Measurements from ENCODE around the gene LRRIQ3.
"Not testable (repeated sequence)": the region's sequence is repeated elsewhere in the genome, so short reads cannot be mapped to it uniquely, and the experiment has no call there.

Gene LRRIQ3, protein sequence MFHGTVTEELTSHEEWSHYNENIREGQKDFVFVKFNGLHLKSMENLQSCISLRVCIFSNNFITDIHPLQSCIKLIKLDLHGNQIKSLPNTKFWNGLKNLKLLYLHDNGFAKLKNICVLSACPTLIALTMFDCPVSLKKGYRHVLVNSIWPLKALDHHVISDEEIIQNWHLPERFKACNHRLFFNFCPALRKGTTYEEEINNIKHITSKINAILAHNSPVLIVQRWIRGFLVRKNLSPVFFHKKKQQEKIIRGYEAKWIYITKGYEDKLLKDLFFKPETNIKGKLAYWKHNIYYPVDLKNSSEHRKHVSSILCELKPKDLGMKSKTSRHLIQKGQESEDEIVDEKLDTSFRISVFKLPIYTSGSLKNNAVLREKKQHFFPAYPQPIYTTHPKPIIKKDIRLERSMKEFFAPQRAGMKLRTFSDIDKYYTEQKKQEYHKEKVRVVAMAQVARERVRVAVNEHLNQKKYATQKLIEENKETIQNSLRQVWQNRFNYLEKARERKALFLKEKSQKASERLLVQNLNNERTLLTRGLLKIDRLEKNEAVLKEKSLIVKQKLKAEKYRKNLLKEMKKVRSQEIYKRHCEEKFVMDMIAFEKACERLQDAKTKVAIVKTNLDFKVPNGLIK

DNA sequence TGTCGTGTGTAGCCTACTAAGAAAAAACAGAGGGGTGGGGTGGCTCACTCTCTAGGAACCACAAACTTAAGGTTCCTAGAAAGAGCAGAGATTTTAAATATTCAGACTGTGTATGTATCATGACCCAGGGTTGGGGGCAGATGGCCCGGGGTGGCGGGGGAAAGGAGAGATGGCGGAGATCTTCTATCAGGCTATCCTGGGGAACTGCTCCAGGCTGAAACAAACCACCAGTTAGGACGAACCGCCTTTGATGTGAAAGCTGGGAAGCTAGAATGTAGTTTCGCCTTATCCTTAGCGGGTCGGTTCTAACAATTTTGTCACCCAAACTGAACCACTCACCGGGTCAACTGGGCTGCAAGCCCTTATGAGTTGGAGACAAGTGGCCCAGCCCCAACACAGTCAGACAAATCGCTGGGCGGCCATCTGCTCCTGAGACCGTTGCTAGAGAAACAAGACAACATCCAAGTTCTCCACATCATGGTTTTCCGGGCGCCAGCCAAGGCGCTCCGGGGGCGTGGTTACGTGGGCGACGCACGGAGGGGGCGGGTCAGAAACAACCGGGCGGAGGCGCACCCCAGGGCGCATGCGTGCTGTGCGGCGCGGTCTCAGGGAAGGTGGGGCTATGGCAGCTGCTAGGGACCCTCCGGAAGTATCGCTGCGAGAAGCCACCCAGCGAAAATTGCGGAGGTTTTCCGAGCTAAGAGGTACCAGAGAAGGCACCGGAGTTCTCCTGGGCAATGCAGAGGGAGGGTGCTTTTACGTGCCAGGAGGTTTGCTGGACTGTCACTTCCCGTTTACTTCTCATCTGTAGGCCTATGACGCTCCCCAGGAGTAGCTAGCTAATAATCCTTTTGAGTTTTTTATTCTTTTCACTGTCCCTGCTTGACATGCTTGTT is at the start of gene LRRIQ3, which contains the start of gene FPGT:
Gene LRRIQ3 (minus strand): TSS at position 520 of the 896 bp plus-strand sequence. CDS start 14,492 bp downstream, outside the sequence.
Gene FPGT (plus strand): TSS at position 586 of the 896 bp plus-strand sequence. CDS start 37 bp downstream, at position 623.
- peak; percentile 87 to 96 for DNase-seq

DNA sequence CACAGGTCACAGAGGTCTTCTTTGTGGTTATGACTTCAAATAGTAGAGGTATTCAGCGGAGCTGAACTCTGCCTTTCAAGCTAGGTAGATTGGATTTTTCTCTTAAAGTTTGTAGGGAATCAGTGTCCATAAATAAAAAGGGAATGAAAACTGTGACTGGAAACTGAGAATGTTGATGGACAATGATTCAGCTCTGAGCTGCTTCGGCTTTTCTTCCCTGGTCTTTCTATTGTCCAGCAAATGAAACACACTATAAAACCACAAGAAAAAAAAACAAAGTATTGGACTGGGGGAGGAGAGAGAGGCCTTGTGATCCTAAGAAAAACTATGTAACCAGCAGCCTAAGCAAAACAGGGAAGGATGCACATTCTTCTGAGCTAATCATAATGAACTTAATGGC is 48.3 kb upstream of the LRRIQ3 start:
- DNase-seq, result no peak

- DNase-seq, result no peak
Measured at GRCh38 chr1:74245168-74245772, 47.3 kb upstream of the LRRIQ3 start.

DNA sequence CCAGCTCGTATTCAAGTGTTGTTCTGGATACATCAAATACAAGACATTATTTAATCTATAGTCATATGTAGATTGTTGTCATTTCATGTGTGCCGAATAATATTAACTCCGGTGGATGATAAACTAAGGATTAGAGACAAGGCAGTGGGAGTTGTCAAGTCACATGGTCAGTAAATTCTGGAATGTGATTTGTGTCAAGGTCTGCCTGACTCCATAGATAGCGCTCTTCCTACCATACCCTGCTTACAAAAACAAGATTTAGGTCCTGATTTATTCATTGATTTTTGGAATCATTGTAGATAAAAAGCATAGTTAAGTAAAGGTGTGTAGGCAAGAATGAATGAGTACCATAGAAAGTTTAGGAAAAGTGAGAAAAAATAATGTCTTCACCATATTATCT is 39.8 kb upstream of the LRRIQ3 start:
- DNase-seq, result no peak

GRCh38 chr1:74237035-74237434 is 39.1 kb upstream of the LRRIQ3 start:
- no peak for DNase-seq

GRCh38 chr1:74236440-74236839 is 38.5 kb upstream of the LRRIQ3 start:
- DNase-seq, result no peak

DNA sequence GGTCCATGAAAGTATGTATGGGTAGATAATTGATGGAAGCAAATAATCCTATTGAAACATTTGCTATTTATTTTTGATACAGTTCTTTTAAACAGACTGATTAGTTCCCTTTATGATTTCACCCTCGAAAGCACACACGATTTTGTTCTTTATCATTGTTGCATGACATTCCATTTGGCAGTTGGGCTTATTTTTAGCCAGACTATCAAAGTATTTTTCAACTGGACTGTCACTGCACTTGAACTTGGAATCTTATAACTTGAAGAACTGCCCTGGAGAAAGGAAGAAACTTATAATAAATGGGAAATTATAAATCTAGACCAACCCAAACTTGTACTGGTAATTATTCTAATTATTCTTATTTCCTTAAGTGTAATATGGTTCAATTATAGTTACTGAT is 37.2 kb upstream of the LRRIQ3 start, which contains the start of gene TNNI3K:
Gene TNNI3K (plus strand): TSS at position 235 of the 400 bp plus-strand sequence. CDS start 65 bp downstream, at position 300.
- DNase-seq, result no peak

- DNase-seq, result no peak
Measured at GRCh38 chr1:74223453-74223852, 25.5 kb upstream of the LRRIQ3 start.

DNA sequence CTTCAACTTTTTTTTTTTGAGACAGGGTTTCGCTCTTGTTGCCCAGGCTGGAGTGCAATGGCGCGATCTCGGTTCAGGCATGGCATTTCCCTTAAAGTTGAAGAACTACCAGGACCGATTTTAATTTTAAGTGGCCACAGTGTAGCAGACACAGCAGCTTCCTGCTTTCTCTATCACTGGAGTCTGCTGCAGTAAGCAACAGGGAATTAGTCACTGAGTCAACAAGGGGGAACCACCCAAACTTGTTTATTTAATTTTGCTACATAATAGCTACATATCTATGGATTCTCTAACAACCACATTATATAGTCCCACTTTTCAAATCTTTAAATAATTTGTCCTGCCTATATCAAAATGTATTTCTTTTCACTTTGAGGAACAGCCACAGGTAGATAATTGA is 24.7 kb upstream of the LRRIQ3 start:
- DNase-seq, result no peak

DNA sequence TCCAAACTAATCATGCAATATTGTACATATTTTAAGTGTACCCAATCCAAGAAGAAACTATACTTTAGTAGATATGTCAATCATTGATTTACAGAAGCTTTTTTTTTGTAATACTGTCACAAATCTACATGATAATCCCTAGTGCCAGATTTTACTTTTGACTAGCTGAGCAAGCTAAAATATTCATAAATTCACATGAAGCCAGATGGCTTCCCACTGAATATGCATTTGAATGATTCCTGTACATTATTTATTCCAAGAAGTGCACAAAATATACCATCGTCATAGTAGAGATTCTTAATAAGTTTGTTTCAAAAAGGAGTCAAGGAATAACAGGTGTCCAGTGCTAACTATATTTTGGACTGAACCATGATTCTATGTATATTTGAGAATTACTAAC is 17.3 kb upstream of the LRRIQ3 start:
- DNase-seq, result no peak

- DNase-seq, result no peak
Measured at GRCh38 chr1:74205266-74205665, 7.3 kb upstream of the LRRIQ3 start.

DNA sequence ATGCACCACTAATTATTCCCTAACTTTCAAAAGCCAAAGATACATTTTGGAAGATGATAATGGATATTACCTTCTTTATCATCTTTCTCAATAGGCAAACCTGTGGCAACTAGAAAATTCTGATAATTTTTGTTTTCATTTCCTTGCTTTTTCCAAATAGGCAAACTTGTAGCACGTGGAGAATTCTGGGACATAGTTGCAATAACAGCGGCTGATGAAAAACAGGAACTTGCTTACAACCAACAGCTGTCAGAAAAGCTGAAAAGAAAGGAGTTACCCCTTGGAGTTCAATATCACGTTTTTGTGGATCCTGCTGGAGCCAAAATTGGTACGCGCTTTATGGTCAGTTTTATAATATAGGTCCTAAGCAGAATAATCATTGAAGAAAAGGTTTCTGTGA is 1.5 kb upstream of the LRRIQ3 start:
- DNase-seq, result no peak

GRCh38 chr1:74197255-74197654 is 721 bp downstream of the LRRIQ3 start:
- no peak for DNase-seq

DNA sequence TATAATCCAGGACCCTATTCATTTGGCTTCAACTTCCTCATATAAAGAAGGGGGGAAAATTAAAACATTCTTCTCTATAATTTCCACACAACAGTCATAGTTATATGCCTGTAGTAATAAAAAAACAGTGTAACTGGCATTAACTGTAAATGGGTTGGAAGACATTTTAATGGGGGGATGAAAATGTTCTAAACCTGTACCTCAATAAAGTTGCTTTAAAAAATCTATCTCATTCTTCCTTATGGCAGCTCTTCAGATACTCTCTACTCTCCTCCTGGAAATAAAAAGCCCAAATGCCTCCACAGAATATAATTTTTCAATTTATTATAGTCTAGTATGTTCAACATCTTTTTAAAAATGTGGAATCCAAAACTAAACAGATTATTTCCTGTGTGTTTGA is 2.6 kb downstream of the LRRIQ3 start:
- DNase-seq, result no peak

DNA sequence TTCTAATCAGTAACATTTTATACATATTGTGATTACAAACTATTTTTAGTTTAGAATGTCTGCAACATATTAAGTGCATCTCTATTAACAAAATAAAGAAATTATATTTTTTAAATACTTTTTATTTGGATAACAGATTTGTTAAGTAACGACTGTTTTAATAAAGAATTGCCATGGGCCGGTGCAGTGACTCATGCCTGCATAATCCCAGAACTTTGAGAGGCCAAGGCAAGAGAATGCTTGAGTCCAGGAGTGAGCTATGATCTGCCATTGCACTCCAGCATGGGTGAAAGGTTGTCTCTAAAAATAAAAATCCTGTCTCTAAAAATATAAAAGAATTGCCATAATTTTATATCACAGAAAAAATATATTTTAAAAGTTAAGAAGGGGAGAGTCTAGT is 4.1 kb downstream of the LRRIQ3 start:
- no peak for DNase-seq

- no peak for DNase-seq
Measured at GRCh38 chr1:74180490-74180889, 17.5 kb downstream of the LRRIQ3 start.

DNA sequence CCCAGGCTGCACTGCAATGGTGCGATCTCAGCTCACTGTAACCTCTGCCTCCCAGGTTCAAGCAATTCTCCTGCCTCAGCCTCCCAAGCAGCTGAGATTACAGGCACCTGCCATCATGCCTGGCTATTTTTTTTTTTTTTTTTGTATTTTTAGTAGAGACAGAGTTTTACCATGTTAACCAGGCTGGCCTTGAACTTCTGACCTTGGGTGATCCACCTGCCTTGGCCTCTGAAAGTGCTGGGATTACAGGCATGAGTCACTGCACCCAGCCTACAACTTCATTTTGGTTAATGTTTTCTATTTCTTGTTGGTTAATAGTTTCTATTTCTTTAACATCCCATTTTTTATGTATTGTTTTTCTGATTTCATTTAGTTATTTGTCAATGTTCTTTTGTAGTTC is 23.6 kb downstream of the LRRIQ3 start:
- not testable (repeated sequence) for DNase-seq

- DNase-seq, result no peak
Measured at GRCh38 chr1:74162333-74162732, 35.6 kb downstream of the LRRIQ3 start.

- no peak for DNase-seq
Measured at GRCh38 chr1:74161497-74161896, 36.5 kb downstream of the LRRIQ3 start.

GRCh38 chr1:74160046-74160445 is 37.9 kb downstream of the LRRIQ3 start:
- no peak for DNase-seq

DNA sequence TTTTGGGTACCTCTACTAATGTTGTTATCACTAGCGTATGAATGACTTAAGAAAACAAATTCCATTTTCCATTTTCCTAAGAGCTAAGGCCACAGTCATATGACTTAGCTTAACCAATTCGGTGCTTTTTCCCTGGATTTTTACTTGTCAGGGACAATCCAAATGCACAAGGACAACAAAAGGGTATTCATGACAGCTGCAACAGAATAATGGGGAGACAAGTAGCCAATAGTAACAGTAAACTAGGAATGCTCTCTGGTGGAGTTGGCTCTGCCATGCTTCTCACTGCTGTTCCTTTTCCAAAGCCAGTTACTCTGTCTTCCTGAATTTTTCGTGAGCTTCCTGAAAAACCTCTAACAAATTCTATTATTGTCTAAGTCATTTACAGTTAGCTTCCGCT is 52.9 kb downstream of the LRRIQ3 start:
- no peak for DNase-seq

DNA sequence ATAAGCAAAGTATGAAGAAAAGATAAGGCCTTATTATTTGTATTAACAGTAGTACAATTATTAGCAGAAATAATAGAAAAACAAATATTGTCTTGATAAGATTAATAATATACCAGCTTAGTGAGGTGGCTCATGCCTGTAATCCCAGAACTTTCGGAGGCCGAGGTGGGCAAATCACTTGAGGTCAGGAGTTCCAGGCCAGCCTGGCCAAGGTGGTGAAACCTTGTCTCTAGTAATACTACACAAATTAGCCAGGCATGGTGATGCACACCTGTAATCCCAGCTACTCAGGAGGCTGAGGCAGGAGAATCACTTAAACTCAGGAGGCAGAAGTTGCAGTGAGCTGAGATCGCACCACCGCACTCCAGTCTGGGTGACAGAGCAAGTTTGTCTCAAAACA is 80.6 kb downstream of the LRRIQ3 start:
- DNase-seq, result not testable (repeated sequence)

DNA sequence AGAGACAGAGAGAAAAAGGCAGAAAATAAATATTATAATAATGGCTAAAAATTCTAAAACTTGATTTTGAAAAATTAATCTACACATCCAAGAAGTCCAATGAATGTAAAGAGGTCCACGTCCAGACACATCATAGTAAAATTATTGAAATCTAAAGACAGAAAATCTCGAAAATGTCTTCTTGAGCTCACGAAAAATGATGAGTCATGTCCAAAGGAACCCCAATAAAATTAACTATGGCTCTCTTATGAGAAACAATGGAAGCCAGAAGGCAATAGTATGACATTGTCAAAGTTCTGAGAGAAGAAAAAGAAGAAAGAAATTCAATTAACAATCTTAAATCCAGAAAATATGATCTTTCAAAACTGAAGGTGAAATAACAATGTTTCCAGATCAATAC is 84.6 kb downstream of the LRRIQ3 start:
- no peak for DNase-seq

All from NCI-H526 (cell line).